Medulla oblongata (tissue), 1 donor: ENCODE results near the gene CBLC.

Experiments
- DNase-seq: peaks from one replicate; pipeline ENCODE4 v3.0.0-alpha.2; 2015; ENCODE audit errors: extremely low spot score

Gene CBLC

GRCh38 chr19:44746946-44747738, 30.5 kb upstream of the CBLC start:
- DNase-seq, result peak; percentile 89

- peak; percentile 38 for DNase-seq
Measured at GRCh38 chr19:44747739-44748425, 29.8 kb upstream of the CBLC start.

GRCh38 chr19:44748426-44749254, 29.1 kb upstream of the CBLC start, which contains the start of gene BCL3:
Gene BCL3, plus strand, starts transcription at chr19:44748708. Its CDS starts 83 bp downstream, at chr19:44748791.
- DNase-seq, result peak; percentile 37

DNA sequence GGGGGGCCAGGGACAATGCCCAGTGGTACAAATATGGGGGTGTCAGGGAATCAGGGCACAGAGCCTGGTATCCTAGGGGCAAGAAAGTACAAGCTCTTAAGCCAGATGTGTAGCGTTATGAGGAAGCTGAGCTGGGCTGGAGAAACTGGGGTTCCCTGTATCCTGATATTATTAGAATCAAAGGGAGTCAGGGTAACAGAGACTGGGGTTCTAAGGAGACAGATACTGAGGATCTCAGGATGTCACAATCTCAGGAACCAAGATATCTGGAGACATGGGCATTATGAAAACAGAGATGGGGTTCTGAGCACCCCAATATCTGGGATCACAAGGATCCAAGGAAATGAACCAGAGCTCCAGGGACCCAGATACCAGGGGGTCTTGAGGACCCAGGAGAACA, 28.4 kb upstream of the CBLC start:
- no peak for DNase-seq

GRCh38 chr19:44749994-44750393, 27.7 kb upstream of the CBLC start:
- DNase-seq, result no peak

- no peak for DNase-seq
Measured at GRCh38 chr19:44752123-44752815, 25.4 kb upstream of the CBLC start.

DNA sequence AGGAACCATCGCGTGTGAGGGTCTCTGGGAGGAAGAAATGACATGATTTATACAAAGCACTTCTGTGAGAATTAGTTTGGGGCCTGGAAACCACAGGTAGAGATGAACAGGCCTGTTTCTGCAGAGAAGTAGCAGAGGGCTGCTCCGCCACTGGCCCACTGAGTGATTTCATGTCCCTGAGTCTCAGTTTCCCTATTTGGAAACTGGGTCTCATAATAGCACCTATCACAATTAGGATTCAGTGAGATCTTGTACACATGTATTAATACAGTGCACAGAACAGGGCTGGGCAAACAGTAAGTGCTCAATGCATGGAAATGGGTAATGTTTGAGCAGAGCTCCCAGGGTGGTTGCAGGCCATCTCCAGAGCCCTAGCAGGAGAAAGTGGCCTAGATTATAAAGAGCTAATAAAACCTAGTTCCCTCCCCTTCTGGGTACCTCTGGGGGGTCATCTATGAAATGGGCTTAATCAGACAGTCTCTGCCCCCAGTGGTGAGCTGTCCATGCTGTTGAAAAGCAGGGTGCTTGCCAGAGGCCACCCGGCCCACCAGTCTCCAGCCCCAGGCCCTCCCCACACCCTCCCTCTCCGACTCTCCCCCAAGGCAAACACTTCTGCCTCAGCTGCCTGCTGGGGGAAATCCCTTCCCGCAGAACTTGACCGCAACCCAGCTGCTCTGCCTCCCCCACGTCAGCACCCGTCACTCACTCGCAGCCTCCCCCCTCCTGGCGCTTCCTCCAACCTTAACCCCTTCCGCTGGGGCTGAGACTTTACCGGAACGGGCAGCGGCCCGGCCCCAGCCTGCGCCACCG, 24.7 kb upstream of the CBLC start:
- peak; percentile 70 for DNase-seq

- DNase-seq, result no peak
Measured at GRCh38 chr19:44753626-44753931, 24.1 kb upstream of the CBLC start.

DNA sequence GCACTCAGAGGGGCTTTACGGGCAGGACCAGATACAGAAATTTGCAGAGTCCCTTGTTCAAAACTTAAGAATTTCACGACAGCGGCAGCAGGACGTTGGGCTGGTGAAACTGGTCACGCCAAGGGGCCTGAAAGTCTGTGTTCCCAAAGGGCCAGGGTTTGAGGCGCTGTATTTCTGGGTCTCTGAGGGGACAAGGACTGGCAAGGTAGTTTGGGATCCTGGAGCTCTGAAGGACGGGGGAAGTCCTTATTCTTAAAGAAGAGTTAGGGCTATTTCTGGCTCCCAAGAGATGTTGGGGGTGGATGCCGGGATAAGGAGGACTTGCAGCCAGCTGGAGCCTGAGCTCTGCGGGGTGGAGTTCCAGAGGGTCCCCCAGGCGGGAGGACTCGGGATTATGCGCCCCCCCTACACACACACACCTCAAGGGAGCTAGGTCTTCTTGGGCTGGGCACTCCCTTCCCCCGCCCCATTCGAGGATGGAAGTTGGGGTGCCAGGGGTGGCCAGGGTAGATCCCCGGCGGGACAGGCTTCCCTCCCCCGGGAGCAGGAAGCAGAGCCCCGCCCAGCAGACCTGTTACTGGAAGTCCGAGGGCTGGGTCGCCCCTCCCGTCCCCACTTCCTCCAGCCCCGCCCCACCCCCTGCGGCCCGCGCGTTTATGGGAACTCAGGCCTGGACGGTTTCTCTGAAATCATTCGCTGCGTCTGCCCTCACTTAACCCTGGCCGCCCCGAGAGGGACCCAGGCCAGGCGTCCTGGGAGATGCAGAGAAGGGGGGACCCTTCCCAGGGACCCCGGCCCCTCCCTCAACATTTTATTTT, 23.5 kb upstream of the CBLC start:
- DNase-seq, result peak; percentile 44

DNA sequence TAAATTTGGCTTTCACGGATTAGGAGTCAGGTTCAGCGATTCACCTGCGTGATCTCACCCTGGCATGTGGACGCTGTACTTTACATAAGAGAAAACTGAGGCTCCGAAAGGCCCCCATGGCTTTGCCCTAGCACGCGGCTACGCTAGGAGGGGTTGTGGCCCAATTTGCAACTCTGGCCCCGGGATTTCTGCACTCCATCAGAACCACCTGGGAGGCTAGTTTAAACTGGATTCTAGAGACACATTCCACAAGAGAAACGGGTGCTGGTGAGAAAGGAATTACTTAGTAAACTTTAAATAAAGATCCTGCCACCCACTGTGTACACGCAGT, 23.0 kb upstream of the CBLC start:
- DNase-seq, result no peak

DNA sequence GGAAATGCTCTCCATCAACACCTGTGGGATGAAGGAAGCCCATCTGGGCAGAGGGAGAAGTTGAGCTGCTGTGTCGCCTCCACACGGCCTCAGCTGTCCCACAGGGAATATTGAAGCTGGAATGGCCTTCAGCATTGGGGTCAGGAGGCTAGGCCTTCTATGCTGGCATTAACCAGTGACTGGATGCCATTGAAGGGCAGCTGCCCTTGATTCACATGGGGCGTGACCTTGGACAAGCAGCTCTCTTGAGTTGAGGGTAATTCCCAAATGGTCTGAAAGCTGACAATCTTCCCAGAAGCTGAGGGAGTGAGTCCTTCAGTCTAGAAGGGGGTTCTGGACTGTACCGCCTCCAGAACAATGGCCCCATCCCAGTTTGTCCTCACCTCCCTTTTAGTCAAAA, 22.5 kb upstream of the CBLC start:
- DNase-seq, result no peak

- no peak for DNase-seq
Measured at GRCh38 chr19:44756089-44756562, 21.6 kb upstream of the CBLC start.

GRCh38 chr19:44757057-44757734, 20.5 kb upstream of the CBLC start:
- no peak for DNase-seq

DNA sequence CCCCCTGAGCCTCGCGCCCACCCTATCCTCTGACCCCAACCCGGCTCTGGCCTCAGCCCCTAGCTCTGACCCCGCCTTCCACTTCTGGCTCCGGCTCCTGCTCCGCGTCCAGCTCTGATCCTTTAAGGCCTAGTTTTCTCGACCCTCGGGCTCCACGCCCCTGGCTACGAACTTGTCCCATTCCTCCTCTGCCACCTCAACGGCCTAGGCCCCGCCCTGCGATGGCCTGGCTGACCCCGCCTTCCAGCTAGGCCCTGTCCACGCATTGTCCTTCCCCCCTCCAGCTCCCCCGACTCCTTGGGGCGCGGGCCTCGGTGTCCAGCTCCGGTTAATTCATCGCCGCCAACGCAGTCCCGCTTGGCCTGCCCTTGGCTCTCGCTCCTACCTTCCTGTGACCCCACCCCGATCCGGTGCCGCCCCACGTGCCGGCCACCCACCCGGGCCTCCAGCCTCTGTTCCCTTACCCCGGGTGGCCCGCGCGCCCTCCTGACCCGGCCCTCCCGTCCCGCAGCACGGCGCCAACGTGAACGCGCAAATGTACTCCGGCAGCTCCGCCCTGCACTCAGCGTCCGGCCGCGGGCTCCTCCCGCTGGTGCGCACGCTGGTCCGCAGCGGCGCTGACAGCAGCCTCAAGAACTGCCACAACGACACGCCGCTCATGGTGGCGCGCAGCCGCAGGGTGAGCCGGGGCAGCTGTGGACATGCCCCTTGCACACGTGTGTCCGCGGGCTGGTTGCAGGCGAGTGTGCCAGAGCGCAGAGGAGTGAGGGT, 19.8 kb upstream of the CBLC start:
- no peak for DNase-seq

DNA sequence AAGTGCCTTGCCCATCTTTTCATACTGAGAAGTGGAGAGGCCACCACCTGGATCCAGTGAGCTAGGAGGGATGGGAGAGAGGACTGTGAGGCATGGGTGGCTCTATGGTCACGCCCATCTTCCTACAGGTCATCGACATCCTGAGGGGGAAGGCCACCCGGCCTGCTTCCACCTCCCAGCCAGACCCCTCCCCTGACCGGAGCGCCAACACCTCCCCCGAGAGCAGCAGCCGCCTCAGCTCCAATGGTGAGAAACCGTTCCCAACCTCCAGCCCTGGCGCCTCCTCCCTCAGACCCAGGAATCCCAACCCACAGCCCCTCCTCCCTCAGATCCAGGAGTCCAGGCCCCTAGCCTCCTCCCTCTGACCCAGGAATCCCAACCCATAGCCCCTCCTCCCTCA, 19.1 kb upstream of the CBLC start:
- no peak for DNase-seq

DNA sequence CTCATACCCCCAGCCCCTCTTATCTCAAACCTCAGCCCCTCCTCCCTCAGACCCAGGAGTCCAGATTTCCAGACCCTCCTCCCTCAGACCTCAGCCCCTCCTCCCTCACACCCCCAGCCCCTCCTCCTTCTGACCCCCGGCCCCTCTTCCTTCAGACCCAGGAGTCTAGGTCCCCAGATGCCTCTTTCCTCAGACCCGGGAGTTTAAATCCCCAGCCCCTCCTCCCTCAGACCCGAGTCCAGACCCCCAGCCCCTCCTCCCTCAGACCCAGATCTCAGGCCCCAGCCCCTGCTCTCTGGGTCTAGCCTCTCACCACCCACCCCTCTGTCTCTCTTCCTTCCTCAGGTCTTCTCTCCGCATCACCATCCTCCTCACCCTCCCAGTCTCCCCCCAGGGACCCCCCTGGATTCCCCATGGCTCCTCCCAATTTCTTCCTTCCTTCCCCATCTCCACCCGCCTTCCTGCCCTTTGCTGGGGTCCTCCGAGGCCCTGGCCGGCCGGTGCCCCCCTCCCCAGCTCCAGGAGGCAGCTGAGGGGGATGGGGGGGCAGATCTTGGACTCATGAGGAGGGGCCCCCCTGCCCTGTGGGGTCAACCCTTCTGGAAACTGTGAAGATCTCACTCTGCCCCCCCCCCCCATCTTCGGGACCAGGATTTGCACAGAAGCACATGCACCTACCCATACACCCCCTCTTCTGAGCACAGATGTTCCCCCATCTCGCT, 18.4 kb upstream of the CBLC start:
- DNase-seq, result no peak

DNA sequence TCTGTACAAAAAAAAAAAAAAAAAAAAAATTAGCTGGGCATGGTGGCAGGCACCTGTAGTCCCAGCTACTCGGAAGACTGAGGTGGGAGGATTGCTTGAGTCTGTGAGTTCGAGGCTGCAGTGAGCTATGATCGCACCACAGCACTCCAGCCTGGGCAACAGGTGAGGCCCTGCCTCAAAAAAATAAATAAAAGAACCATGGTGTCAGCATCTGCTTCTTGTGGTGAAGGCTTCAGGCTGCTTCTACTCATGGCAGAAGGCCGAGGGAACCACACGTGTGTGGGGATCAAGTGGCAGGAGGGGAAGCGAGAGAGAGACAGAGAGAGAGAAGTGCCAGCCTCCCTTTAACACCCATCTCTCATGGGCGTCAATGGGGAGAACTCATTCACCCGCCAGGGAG, 15.7 kb upstream of the CBLC start:
- DNase-seq, result no peak
